IPS-NIHi11 (cell line): Measurements from ENCODE around the gene CD82.

Experiments used
- DNase-seq: peaks from one replicate; pipeline ENCODE4 v3.0.0; 2012; ENCODE audit warnings: mixed read lengths, low spot score

Gene CD82

DNA sequence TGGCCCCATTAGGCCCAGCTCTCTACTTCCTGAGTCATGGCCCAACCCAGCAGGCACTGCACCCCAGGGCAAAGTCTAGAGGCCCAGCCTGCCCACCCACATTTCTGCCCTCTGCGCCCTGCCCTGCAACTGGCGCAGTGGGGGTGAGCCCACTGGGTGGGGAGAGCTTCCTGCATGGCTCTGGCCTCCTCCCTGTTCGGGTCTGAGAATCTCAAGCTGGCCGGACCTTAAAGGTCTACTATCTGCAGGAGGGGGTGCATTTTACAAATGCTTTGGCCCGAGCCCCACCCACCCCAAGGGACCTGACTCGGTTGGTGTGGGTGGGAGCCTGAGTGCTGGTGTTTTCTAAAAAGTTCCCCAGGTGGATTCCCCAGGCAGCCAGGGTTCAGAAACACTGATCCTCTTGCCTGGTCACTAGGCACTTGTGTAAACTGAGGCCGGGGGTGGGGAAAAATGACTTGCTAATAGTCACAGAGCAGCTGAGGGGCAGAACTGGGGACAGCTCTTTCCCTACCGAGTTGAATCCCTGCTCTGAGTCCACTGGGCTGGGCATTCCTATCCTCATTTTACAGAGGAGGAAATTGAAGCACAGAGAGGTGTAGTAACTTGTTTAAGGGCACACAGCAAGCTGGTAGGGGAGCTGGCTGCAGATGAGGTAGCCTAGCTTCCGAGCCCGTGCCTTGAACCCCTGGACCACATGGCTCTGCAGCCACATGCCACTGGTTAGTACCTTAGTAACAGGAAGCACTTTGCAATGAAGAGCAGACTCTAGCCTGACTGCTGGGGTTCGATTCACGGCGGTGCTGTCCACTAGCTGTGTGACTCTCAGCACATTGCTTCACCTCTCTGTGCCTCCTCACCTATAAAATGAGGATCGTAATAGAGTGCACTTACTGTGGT, 36.3 kb downstream of the CD82 start:
- no peak for DNase-seq

DNA sequence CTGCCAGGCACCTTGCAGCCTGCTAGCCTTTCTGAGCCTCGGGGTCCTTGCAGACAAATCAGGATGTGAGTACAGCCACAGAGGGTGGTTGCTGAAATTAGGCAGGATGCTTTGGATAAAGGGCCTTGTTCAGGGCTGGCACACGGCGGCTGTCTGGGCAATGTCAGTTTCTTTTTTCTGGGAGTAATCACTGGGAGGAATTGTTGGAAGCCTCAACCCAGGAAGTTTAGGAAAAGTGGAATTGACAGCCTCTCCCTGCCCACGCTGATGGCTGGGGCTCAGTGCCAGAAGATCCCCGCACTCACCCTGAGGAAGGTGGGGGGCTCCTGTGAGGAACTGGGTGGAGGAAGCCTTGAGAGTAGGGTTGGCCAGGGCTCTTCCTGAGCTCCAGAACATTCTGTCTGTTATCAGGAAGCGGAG, 37.4 kb downstream of the CD82 start:
- no peak for DNase-seq

DNA sequence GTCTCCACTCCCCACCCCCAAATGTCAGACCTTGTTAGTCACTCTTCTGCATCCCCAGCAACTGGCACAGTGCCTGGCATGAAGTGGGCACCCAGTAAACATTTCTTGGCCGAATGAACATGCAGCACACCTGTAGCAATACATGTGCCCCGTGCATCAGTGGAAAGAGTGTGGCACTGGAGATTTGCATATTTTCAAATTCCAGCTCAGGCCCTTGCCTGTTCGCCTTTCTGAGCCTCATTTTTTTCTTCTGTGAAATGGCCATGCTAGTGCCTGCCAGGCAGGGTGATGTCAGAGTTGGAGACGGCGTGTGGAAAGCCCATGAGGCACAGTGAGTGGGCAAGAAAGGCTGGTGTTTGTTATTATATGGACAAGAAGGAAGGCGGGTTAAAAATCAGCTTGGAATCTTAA, 38.7 kb downstream of the CD82 start:
- no peak for DNase-seq

DNA sequence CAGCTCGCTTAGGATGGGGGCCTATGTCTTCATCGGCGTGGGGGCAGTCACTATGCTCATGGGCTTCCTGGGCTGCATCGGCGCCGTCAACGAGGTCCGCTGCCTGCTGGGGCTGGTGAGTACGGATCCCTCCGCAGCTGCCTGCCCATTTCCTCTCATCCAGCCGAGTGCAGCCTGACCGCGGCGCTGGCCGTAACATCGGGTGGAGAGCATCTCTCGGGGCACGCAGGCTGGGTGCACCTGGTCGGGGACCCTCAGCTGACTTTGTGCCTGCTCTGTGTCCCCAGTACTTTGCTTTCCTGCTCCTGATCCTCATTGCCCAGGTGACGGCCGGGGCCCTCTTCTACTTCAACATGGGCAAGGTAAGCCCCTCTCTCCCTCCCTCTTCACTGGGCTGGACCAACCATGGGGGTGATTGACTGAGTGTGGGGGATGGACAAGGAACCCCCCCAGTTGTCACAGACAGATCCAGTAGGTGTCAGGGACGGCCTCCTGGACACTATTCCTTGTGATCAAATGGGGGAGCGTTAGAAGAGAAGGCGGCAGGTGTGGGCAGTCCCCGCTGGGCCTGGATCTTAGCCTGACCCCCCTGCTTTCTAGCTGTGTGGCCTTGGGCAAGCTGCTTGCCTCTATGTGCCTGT, 39.7 kb downstream of the CD82 start:
- DNase-seq: no peak

DNA sequence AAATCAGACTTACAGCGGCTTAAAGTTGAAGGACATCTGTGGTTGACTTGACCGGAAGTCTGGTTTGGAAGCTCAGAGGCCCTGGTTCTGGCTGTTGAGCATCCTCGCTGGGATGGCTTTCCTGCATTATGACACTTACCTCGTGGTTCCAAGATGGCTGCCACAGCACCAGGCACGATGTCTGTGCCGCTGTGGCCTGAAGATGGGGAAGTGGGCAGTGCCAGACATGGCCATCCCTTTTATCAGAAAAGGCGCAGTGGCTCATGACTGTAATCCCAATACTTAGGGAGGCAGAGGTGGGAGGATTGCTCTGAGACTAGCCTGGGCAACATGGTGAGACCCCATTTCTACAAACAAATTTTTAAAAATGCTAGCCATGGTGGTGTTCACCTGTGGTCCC, 40.5 kb downstream of the CD82 start:
- no peak for DNase-seq

DNA sequence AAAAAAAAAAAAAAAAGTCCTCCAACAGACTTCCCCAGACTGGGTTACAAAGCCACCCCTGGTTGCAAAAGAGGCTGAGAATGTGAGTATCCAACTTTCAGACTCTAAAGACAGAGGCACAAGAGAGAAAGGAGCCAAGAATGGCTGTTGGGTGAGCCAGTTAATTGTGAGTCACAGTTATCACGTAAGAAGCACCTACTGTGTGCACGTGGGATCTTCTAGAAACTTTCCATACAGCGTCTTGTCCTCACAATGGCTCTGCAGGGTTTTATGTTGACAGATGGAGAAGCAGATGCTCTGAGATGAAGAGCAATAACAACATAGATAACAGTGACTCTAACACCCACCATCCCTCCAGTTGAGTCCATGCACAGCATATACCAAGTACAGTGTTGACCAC, 41.0 kb downstream of the CD82 start:
- DNase-seq: no peak

DNA sequence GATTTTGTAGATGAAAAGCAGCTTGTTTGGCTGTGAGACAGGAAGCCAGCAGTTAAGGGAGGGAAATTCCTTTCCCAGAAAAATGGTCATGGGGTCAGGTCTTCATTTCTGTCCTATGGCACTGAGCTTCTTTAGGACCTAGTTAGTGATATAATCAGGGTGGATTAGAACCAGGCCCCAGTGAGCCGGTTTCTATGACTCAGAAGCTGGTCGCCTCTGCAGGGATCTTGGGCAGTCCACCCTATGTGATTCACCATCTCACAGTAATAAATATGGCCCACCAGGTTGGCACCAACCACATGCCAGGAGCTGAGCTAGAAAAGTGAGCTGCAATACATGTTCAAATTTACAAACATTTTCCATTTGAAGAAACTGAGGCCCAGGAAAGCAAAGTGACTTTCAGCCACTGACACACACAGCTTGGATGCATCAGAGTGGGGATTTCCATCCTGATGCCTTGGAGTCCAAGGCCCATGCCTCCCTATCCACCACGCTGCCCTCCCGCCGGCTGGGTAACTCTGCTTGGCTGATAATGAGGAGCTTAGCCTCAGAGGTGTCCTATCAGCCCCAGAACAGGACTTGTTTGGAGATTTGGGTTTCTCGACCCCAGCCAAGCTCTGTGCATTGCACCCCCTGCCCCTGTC, 42.0 kb downstream of the CD82 start:
- no peak for DNase-seq

DNA sequence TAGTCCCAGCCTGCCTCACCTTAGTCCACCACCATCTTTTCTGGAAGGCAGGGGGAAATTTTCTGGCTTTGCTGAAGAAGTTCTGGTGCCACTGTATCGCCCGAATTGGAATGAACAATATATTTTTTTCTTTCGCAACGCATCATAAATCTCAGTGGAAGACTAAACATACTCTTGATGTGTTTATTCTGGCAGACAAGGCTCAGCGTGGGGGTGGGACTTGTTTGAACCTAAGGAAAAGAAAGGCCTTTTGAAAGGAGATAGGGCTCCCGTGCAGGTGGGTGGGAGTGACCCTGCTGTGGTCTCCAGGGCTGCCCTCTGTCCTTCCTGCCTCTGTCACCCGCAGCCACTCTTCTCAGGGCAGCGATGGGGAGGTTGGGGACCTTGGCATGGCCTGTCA, 42.5 kb downstream of the CD82 start:
- no peak for DNase-seq

DNA sequence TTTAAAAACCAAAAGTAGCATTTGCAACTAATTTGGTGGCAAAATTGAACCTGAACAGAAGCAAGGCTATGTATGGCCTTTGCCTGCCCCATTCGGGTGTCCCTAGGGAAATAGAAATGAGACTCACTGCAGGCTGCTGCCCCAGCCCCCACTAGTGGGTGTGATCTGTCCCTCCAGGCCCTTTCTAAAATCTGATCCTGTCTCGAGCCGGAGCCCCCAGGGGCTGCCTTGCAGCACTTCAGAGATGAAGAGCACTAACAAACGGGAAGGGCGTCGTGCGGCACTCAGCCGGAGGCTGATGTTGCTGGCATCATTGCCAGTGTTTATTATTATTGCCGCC, 43.2 kb downstream of the CD82 start:
- no peak for DNase-seq

DNA sequence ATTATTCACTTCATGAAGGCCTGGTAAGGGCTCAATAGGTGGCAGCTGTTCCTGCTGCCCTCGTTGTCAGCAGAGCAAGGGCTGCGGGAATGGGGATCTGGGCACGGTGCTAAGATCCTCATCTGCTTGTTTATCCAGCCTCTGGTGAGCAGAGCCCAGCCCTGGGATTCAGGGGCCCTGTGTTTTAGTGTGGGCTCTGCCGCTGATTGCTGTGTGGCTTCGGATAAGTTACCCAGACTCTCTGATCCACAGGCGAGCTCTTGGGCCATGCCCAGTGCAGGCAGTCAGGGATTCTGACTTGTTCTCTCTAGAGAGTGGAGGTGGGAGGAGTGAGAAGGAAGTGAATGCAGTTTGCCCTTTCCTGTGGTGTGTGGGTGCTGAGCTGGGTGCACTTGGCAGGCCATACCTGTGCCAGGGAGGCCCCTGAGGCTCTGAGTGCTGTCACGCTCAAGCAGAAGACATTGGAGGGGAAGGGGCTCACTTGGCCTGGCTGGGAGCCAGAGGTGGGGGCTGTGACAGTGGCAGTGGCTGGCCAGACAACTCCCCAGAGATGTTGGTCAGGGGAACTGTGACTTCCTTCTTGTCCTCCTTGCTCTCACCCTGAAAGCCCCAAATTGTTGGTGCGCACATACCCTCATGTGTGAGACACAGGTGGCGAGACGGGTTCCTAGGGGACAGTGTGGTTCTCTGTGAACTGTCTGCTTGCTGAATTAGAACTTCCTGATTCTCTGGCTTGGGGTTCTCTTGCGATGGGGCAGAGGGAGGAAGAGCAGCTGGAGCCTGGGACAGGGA, 43.7 kb downstream of the CD82 start:
- no peak for DNase-seq

DNA sequence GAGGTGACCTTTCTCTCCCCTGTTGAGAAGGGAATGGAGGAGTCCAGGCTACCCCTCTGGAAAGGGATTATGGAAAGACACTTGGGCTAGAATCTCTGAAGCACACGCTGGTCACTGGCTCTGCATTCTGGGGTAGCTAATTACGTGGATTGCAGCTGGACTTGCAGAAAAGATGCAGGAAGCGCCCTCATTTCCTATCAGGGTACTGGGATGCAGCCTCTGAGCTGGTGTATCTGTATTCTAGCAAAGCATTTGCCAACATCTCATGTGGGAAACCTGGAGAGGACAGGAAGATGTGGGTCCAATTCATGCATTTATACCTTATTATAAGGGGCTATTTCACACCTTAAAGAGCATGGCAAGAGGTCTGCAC, 44.3 kb downstream of the CD82 start:
- no peak for DNase-seq

DNA sequence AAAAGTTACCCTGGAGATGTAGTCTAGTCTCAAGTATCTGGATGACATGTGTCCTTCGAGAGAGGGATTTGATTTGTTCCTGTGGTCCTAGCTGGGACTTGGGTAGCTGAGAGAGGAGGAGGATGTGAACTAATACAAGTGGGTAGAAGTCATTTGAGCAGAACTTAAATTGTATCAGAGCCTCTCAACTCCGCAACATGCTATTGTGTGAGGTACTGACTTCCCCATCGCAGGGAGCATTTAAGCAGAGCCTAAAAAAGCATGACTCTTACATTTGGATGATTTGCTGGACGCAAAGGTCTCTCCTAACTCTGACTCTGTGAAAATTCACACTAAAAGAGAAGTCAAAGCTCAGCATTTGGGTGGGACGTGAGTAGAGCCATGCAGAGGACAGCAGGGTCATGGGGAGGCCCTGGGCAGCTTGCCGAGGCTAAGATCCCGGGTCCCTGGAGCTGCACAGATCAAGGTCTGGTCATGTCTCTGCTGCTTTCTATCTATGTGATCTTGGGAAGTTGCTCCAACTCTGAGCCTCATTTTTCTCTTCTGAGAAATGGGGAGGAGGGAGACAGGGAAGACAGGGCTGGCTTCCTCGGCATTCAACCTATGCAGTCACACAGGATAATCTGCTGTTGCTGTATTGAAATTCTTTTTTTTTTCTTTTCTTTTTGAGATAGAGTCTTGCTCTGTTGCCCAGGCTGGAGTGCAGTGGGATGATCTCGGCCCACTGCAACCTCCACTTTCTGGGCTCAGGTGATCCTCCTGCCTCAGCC, 44.9 kb downstream of the CD82 start:
- no peak for DNase-seq

DNA sequence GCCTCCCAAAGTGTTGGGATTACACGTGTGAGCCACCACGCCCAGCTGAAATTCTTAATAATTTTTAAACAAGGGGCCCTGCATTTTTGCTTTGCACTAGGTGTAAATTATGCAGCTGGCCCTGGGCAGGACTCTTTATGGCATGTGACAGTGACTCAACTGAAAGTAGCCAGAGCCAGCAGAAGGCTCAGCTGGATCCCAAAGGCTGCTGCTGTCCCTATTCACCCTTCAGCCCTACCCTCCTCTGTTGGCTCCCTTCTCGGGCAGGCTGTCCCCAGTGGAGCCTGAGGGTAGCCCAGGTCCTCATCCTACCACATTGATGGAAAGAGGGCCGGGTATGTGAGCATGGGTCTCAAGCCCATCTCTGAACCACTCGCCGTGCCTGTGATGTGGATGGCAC, 45.6 kb downstream of the CD82 start:
- DNase-seq: no peak

DNA sequence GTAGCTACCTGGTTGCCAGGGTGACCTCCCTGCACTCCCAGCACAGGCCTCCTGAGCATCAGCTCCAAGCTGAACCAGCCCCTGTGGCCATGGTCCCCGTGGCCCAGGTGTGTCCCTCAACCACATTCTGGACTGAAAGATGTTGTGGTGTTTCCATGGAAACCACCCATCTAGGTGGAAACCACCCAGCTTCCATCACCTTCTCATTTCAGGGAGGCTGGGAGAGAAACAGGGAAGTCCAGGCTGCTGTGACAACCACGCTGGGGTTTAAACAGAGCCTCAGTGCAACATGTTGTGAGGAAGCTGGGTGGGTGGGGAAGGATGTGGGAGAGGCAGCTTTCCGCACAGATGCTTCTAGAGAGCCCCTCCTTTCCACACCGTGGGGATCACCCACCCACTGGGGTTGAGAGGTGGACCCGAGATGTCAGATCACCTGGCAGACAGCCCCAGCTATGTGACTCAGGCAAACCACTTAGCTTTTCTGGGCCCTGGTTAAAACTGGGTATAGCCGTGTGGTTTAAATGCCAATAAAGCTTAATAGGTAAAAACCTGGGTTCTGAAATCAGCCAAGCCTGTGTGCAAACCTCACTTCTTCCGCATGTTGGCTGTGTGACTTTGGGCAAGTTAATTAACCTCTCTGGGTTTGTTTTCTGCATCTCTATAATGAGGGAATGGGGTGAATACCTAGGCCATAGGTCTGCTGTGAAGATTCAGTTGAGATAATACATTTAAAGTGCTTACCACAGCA, 46.4 kb downstream of the CD82 start:
- DNase-seq: no peak

DNA sequence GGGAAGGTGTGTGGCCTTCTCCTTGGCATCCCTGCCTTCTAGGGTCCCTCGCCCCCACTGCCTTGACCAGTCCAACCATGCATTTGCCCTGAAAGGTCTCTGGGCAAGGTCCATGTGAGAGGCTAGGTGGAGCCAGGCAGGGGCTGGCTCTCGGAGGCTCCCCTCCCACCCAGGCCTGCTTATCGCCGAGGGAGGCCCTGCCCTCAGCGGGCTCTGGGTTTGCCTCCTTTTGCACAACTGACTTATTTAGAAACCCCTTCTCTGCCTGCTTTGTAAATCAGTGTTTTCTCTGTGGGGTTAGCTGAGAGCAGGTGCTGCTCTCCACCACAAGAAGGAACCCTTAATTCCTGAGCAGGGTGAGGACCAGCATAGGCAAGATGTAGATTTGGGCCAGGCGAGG, 47.7 kb downstream of the CD82 start:
- no peak for DNase-seq

DNA sequence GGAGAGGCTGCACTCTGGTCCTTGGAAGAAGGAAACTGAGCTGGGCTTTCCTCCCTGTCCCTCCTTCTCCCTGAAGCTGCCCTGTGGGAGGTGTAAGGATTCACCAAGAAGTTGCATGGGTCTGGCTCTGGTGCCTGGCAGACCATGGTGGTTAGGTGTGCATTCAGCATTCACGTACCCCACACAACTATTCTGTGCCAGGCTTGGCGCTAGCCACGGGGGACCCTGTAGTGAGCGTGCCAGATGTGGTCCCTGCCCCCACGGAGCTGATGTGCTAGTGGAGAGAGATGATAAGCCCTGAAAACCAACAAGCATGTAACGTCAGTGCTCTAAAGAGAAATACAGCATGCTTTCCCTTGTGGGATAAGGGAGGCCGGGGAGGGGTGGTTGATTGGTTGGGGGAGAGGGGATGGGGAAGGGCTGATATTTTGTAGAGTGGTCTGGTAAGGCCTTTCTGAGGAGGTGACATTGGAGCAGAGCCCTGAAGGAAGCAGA, 48.9 kb downstream of the CD82 start:
- no peak for DNase-seq

DNA sequence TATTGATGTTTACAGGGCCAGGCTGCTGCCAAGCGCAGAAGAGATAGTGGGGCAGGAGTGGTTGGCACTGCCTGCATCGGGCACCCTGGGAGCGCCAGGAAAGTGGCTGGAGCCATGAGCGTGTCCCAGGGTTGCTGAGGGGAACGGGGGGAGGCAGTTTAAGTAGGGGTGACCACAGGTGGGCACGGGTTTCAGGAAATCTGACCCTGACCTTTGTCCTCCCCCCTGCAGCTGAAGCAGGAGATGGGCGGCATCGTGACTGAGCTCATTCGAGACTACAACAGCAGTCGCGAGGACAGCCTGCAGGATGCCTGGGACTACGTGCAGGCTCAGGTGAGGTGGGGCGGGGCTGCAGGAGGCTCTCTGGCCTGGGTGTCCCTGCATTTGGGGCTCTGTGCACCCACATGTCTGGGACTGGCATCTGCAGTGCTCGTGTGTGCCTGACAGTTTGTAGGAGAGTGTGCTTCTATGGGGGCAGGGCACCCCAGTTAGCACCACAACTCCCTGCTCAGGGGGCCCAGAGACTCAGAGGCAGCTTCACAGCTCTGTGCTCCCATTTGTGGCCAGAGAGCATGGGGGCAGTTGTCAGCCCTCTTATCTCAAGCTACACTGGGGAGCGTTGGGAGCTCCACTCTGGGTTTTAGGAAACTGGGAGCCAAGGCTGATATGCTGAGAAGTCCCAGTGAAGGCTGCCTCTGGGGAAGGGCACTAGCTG, 49.7 kb downstream of the CD82 start:
- no peak for DNase-seq

DNA sequence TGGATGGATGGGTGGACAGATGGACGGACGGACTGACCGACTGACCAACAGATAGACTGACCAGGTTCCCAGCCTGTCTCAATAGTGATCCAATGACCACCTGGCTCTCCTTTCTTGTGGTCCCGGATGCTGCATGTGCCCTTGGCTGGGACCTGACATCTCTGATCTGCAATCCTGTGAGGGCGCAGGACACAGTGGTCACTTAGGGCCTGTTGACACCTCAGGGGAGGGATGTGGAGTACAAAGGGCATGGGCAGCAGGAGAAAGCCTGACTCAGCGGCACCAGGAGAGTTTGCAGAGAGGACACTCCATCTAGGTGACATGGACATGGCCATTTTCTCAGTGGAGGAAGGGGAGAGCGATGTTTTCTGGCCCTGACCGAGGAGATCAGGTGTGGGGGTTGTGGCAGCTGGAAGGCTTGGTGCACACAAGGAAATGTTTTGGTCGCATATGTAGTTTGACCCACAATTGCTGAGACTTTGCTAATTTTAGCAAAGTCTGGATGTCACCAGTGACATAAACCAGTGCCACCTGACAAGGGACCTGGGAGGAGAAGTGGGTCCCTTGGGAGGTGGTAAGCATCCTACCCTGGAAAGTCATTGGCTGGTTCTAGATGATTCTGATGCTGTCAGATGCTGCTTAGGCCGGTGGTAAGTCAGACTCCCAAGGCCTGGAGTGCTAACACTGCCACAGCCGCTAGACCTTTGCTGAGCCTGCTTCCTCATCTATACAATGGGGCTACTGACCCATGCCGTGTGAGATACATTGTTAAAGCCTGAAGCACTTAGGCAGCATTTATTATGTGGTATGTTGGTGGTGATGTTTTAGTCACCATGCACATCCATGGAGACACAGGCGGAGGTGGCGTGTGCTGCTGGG, 50.7 kb downstream of the CD82 start:
- no peak for DNase-seq
